ENCODE data around the gene ACO2.
"Not testable (repeated sequence)": the region's sequence is repeated elsewhere in the genome, so short reads cannot be mapped to it uniquely, and the experiment has no call there.

ACO2 gene

DNA sequence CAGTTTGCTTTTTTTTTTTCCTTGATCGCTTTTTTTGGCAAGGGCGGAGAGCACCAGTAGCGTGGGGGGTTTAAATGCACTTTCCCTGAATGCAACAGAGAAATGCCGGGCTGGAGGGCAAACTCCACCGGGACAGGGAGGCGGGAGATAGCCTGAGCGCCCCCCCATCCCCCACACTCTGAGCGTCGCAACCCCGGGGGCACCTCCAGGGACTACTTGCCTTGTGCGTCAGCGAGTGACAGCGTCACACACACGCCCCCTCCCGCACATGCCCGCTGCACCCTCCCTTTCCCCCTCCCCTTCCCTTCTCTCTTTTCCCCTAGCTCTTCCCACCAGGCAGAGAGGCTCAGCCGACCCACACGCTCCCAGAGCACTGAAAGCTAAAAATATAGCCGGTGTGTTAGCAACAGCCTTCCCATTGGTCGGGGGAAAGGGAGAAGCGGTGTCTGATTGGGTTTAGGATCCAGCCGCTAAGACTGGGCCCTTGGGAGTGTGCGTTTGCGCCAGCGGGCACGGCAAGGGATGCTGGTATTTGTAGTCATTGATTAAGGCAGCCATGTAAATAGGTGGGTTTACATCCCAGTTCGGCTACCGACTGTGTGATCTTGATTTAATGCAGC, 20.6 kb upstream of the ACO2 start:
- H3K36me3 Mint-ChIP-seq (ENCODE audit: low read depth), result peaks cover 5% of the 10 kb centered on the region
- peak overlapping the region; percentile 93 to 100 (median 99) for H3K27ac Mint-ChIP-seq
- peak overlapping the region; percentile 99 to 100 (median 99) for H3K4me3 Mint-ChIP-seq
- TF ChIP-seq, protein P1, sequence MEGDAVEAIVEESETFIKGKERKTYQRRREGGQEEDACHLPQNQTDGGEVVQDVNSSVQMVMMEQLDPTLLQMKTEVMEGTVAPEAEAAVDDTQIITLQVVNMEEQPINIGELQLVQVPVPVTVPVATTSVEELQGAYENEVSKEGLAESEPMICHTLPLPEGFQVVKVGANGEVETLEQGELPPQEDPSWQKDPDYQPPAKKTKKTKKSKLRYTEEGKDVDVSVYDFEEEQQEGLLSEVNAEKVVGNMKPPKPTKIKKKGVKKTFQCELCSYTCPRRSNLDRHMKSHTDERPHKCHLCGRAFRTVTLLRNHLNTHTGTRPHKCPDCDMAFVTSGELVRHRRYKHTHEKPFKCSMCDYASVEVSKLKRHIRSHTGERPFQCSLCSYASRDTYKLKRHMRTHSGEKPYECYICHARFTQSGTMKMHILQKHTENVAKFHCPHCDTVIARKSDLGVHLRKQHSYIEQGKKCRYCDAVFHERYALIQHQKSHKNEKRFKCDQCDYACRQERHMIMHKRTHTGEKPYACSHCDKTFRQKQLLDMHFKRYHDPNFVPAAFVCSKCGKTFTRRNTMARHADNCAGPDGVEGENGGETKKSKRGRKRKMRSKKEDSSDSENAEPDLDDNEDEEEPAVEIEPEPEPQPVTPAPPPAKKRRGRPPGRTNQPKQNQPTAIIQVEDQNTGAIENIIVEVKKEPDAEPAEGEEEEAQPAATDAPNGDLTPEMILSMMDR (IDR thresholded peaks at IDR 0.05; ENCODE audit: unreplicated experiment in 3 of 3), result no peak
- no peaks in the 10 kb centered on the region for H3K9me3 Mint-ChIP-seq
- no peaks in the 10 kb centered on the region for H3K27me3 Mint-ChIP-seq (ENCODE audit: low read depth)
- peaks cover 15% of the 10 kb centered on the region for H3K4me1 Mint-ChIP-seq

DNA sequence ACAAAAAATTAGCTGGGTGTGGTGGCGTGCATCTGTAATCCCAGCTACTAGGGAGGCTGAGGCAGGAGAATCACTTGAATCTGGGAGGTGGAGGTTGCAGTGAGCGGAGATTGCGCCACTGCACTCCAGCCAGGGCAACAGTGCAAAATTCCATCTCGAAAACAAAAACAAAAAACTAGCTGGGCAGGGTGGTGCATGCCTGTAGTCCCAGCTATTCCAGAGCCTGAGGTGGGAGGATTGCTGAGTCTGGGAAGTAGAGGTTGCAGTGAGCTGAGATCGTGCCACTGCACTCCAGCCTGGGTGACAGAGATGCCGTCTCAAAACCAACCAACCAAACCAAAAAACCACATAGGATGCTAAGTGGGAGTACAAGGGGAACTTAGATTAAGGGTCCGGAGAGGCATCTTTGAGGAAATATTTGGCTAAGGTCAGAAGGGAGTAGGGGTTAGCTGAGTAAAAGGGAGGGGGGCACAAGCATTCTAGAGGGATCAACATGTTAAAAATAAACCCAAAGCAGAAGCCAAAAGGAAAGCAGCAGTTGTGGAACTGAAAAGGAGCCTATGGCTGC, 10.7 kb upstream of the ACO2 start:
- H3K27ac Mint-ChIP-seq, result peak overlapping the region in 2 of 3 experiments; percentile 4 to 48
- TF ChIP-seq, protein P1 (IDR thresholded peaks at IDR 0.05; ENCODE audit: unreplicated experiment in 3 of 3), result no peak
- no peaks in the 10 kb centered on the region for H3K27me3 Mint-ChIP-seq (ENCODE audit: low read depth)
- H3K9me3 Mint-ChIP-seq, result no peaks in the 10 kb centered on the region
- no peaks in the 10 kb centered on the region for H3K4me1 Mint-ChIP-seq
- peaks cover 36% of the 10 kb centered on the region for H3K36me3 Mint-ChIP-seq (ENCODE audit: low read depth)
- no peak overlapping the region for H3K4me3 Mint-ChIP-seq

DNA sequence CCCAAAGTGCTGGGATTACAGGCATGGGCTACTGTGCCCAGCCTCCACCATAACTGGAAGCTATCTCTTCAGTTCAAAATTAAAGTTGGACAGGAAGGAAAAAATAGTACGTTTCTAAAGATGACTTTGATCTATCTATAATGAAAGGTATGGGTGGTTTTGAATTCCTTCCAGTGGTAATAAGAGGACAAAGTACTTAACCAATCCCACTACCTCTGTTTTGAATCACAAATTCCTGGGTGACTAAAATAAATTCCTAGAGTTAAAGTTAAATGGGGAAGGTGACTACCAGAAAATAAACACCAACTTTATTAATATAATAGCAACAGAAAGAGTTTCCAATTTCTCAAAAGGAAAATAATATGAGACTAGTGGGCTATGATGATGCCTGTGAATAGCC, 9.5 kb upstream of the ACO2 start:
- H3K27ac Mint-ChIP-seq, result no peak overlapping the region
- H3K9me3 Mint-ChIP-seq, result no peaks in the 10 kb centered on the region
- peaks cover 43% of the 10 kb centered on the region for H3K36me3 Mint-ChIP-seq (ENCODE audit: low read depth)
- no peaks in the 10 kb centered on the region for H3K4me1 Mint-ChIP-seq
- TF ChIP-seq, protein P1 (IDR thresholded peaks at IDR 0.05; ENCODE audit: unreplicated experiment in 3 of 3), result no peak
- no peaks in the 10 kb centered on the region for H3K27me3 Mint-ChIP-seq (ENCODE audit: low read depth)
- no peak overlapping the region for H3K4me3 Mint-ChIP-seq

DNA sequence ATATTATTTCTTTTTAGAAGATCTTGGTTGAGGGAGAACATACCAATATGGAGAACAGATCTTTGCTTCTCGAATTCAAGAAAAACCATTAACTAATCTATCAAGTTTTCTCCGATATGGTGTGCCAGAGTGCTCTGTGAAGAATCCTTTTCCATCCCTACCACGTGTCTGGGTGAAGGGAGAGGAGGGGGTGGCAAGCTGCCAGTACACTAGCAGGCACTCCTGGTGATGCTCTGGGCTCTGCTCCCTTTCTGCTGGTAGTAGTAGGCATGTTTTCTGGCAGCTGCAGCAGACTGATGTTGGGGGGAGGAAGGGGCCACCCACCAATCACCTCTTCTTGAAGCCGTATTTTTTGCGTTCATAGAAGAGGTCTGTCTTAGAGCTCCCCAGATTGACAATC, 8.8 kb upstream of the ACO2 start:
- not testable (repeated sequence) for H3K27ac Mint-ChIP-seq; H3K9me3 Mint-ChIP-seq; H3K4me1 Mint-ChIP-seq; H3K4me3 Mint-ChIP-seq; H3K27me3 Mint-ChIP-seq (ENCODE audit: low read depth)
- peaks cover 50% of the 10 kb centered on the region for H3K36me3 Mint-ChIP-seq (ENCODE audit: low read depth)

DNA sequence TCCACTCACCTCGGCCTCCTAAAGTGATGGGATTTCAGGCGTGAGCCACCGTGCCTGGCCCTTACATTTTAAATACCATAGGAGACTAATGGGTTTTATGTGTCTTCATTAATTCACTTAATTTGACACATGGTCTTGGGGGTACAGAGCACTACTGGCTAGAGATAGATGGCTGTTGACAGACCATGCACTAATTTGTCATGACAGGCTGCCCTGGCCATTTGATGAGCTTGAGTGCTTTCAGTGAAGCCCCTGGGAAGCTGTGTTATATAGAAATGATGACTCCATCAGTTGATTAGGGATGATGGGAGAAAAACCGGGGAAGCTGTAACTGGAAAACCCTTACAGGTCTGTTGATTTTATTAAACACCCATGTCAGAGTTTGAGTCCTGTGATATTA, 7.0 kb upstream of the ACO2 start:
- H3K9me3 Mint-ChIP-seq, result no peaks in the 10 kb centered on the region
- peaks cover under 1% of the 10 kb centered on the region for H3K4me1 Mint-ChIP-seq
- peaks cover 58% of the 10 kb centered on the region for H3K36me3 Mint-ChIP-seq (ENCODE audit: low read depth)
- H3K27ac Mint-ChIP-seq, result no peak overlapping the region
- H3K27me3 Mint-ChIP-seq (ENCODE audit: low read depth), result no peaks in the 10 kb centered on the region
- H3K4me3 Mint-ChIP-seq, result no peak overlapping the region
- TF ChIP-seq, protein P1 (IDR thresholded peaks at IDR 0.05; ENCODE audit: unreplicated experiment in 3 of 3), result no peak

DNA sequence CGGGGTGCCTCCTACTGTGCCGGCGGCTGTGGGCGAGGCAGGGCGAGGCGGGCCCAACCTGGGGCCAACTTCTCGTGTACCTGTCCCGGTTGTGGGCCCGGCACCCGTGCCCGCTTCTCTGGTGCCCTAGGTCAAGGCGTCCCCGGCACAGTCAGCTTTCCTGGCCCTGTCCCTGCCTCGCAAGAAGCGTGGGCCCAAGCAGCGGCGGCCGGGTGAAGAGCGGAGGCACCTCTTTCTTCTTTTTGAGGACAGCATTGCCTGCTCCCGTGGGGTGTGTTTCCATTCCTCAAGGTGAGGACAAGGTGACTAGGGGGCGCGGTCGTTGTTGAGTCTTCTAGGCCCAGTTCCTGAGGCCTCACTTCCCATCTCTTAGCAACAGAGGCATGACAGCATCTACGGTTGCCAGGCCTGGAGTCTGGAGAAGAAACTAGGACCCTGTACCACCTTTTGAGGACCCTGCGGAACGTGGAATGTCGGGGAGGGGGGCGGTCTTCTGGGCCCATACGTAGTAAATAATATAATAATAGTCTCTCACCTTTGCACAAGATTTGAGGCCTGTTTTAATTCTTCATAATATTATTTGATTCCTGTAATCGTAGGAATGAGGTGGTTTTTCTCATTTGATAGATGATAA, 418 bp downstream of the ACO2 start:
- Mint-ChIP-seq H3K9me3 (no peaks in the 10 kb centered on the region), H3K4me3 (peak overlapping the region; percentile 87 to 90 (median 88)), H3K27ac (peak overlapping the region; percentile 79 to 99 (median 99)), H3K27me3 (ENCODE audit: low read depth) (no peaks in the 10 kb centered on the region), H3K4me1 (peaks cover 19% of the 10 kb centered on the region), H3K36me3 (ENCODE audit: low read depth) (peaks cover 29% of the 10 kb centered on the region)
- TF ChIP-seq, protein P1 (IDR thresholded peaks at IDR 0.05; ENCODE audit: unreplicated experiment in 3 of 3), result no peak

Data from nephron (organoid).